Endothelial cell of umbilical vein (primary cell): ENCODE data around the gene ACOX3. TPM values are rescaled to one million over a fixed set of nuclear protein-coding genes. Genes with fewer than 3 reads are reported as not detected.

ENCODE experiments used
- BruUV-seq: library from RNA; stranded (reverse); fragments of 400-500 nt; replicated peaks from 2 replicates; lab custom pipeline; 2021; lab: Mats Ljungman, UMichigan
- CTCF ChIA-PET: fragments of 300-600, 350-600 bp; sonication (Branson Sonifier 250); formaldehyde crosslinking; loops from one replicate; lab custom pipeline; 2021; ENCODE audit warnings: antibody characterized with exemption, inconsistent platforms; lab: Charles Lee
- POLR2A ChIA-PET: fragments of 300-600, 350-600 bp; sonication (Branson Sonifier 250); formaldehyde crosslinking; loops from one replicate; lab custom pipeline; 2021; ENCODE audit warnings: antibody characterized with exemption, inconsistent platforms; lab: Charles Lee
- DNase-seq: peaks from one replicate; pipeline ENCODE4 v3.0.0-alpha.2; 2011; ENCODE audit warnings: low read depth, low spot score
- FAIRE-seq: peaks from 2 replicates; lab custom pipeline; 2011; peaks lifted over from hg19 to GRCh38; lab: Jason Lieb, UNC
- H2AFZ ChIP-seq: 2 replicates; pipeline ENCODE4 v1.6.0; 2012; ENCODE audit warnings: low read depth, low read length, control low read depth, inconsistent platforms
- H3K27ac ChIP-seq: 2 replicates; pipeline ENCODE4 v1.5.1; 2011; ENCODE audit warnings: low read depth, mild to moderate bottlenecking, control low read depth, low read length, moderate library complexity; ENCODE audit not compliant: insufficient read depth
- H3K27me3 ChIP-seq, 2 experiments: 2 replicates each; pipeline versions ENCODE4 v1.6.0 to v1.6.1; 2011; ENCODE audit warnings: low read length in 2 of 2, mixed read lengths in 1 of 2; ENCODE audit not compliant: control insufficient read depth in 2 of 2, insufficient read depth in 2 of 2
- H3K36me3 ChIP-seq, 2 experiments: 2 replicates in 1 of 2; 3 replicates in 1 of 2; pipeline ENCODE4 v1.5.1; 2011; ENCODE audit warnings: low read length in 2 of 2, mild to moderate bottlenecking in 1 of 2, moderate library complexity in 1 of 2; ENCODE audit not compliant: control insufficient read depth in 2 of 2, insufficient read depth in 2 of 2; ENCODE audit errors: extremely low read depth in 1 of 2
- H3K4me1 ChIP-seq: 3 replicates; pipeline ENCODE4 v1.5.1; 2011; ENCODE audit warnings: mild to moderate bottlenecking, low read length; ENCODE audit not compliant: control insufficient read depth, insufficient read depth; ENCODE audit errors: extremely low read depth
- H3K4me2 ChIP-seq: 2 replicates; pipeline ENCODE4 v1.6.1; 2011; ENCODE audit warnings: low read length, control low read depth, mixed read lengths; ENCODE audit not compliant: insufficient read depth
- H3K4me3 ChIP-seq, 3 experiments: fragments of 200-600 bp in 1 of 3; sonication (generic), shearing (Covaris generic) in 1 of 3; replicated peaks in 1 of 3; 2 replicates each; pipeline ENCODE4 v1.5.1; 2011 to 2016; ENCODE audit warnings: control low read depth in 3 of 3, low read length in 3 of 3, mild to moderate bottlenecking in 2 of 3, inconsistent platforms in 1 of 3, low read depth in 1 of 3, moderate library complexity in 1 of 3; ENCODE audit not compliant: insufficient read depth in 1 of 3
- H3K79me2 ChIP-seq: 2 replicates; pipeline ENCODE4 v1.6.0; 2012; ENCODE audit warnings: low read length, inconsistent platforms; ENCODE audit not compliant: control insufficient read depth, insufficient read depth
- H3K9ac ChIP-seq: replicated peaks from 2 replicates; pipeline ENCODE3; 2011; ENCODE audit warnings: low read length, control low read depth; ENCODE audit not compliant: insufficient read depth; ENCODE audit errors: extremely low read depth
- H3K9me1 ChIP-seq: replicated peaks from 3 replicates; pipeline ENCODE4 v1.6.0; 2011; ENCODE audit warnings: mild to moderate bottlenecking, low read length; ENCODE audit not compliant: control insufficient read depth, insufficient read depth; ENCODE audit errors: extremely low read depth
- H3K9me3 ChIP-seq: replicated peaks from 2 replicates; pipeline ENCODE4 v1.5.1; 2012; ENCODE audit warnings: low read length, inconsistent platforms; ENCODE audit not compliant: control insufficient read depth, insufficient read depth
- H4K20me1 ChIP-seq: replicated peaks from 2 replicates; pipeline ENCODE3; 2011; ENCODE audit warnings: mild to moderate bottlenecking, low read length; ENCODE audit not compliant: control insufficient read depth, insufficient read depth; ENCODE audit errors: extremely low read depth
- EZH2 ChIP-seq: IDR thresholded peaks from 2 replicates; pipeline ENCODE4 v1.6.1; 2012; ENCODE audit warnings: borderline replicate concordance, low read depth, mild to moderate bottlenecking, moderate library complexity, low read length, inconsistent platforms; ENCODE audit not compliant: severe bottlenecking
- FOS ChIP-seq: IDR thresholded peaks from 2 replicates; pipeline ENCODE4 v1.6.1; 2011; ENCODE audit warnings: mild to moderate bottlenecking, low read length, moderate library complexity, borderline replicate concordance; ENCODE audit not compliant: insufficient read depth
- GATA2 ChIP-seq: IDR thresholded peaks from 2 replicates; pipeline ENCODE4 v1.7.0; 2011; ENCODE audit warnings: low read depth, mild to moderate bottlenecking, moderate library complexity, mixed read lengths, low read length; ENCODE audit not compliant: insufficient read length, insufficient read depth
- MAX ChIP-seq: IDR thresholded peaks from 2 replicates; pipeline ENCODE4 v1.6.1; 2011; ENCODE audit not compliant: insufficient read depth, insufficient read length
- MYC ChIP-seq: IDR thresholded peaks from one replicate; pipeline ENCODE4 v1.6.1; 2011; ENCODE audit warnings: mild to moderate bottlenecking, low read depth, low read length
- POLR2A ChIP-seq: IDR thresholded peaks from 2 replicates; pipeline ENCODE4 v1.6.1; 2012; ENCODE audit warnings: low read depth, mild to moderate bottlenecking, control low read depth, low read length
- POLR2AphosphoS5 ChIP-seq: IDR thresholded peaks from 2 replicates; pipeline ENCODE4 v1.6.1; 2012; ENCODE audit warnings: low read depth, mild to moderate bottlenecking, control low read depth, low read length, moderate library complexity; ENCODE audit not compliant: insufficient read depth
- dilution Hi-C: fragments of 300-500 bp; cut with MboI; formaldehyde crosslinking; loops from one replicate; pipeline ENCODE4 v1.15.0; 2019; ENCODE audit warnings: low sequenced_read_pairs; ENCODE audit not compliant: extremely low pct_ligation_motif_present
- intact Hi-C: fragments of 100-400 bp; cut with micrococcal nuclease; formaldehyde crosslinking; loops from one replicate; pipeline ENCODE4 v1.10.0; 2022
- polyA plus RNA-seq, 4 experiments: library from polyadenylated mRNA; depleted of rRNA in 3 of 4; stranded (reverse) in 3 of 4; unstranded in 1 of 4; fragments of >200 nt; gene quantifications; 2 replicates each; pipeline versions ENCODE4 v1.2.1 to v1.2.3, GENCODE V29; 2011 to 2012; ENCODE audit warnings: missing spikeins in 1 of 4
- total RNA-seq: library from RNA; stranded (reverse); gene quantifications from 2 replicates; pipeline ENCODE4 v1.2.3, GENCODE V29; 2021

ACOX3 gene
- total and polyA plus RNA-seq, 2 donors (not counting 3 experiments of a cell fraction or from before 2014, with no cell fraction given) = 13.0 to 26.3 TPM

GRCh38 chr4:8331575-8331955 lies 109.0 kb downstream of the ACOX3 start:
- no TSS peak for BruUV-seq
- CTCF ChIA-PET = interaction anchor here (1.0 to 1.3 kb wide), 3 partner anchors 12 to 71 kb away, joined by 3 to 5 read pairs (median 4); no protein-coding TSS in a partner anchor
- Histone ChIP-seq H3K4me3 (no peak overlapping the region), H3K36me3 (no peaks in the 10 kb centered on the region), H3K4me2 (no peak overlapping the region), H2AFZ (no peak overlapping the region), H3K4me1 (no peaks in the 10 kb centered on the region), H3K9me3 (no peaks in the 10 kb centered on the region), H3K79me2 (no peaks in the 10 kb centered on the region), H3K27ac (no peak overlapping the region), H4K20me1 (no peaks in the 10 kb centered on the region), H3K9ac (no peak overlapping the region), H3K9me1 (no peaks in the 10 kb centered on the region), H3K27me3 (peaks cover 0 to 3% of the 10 kb centered on the region in 2 experiments)
- no peak for FAIRE-seq
- TF ChIP-seq POLR2A (no peak), POLR2AphosphoS5 (no peak), EZH2 (no peak), MYC (no peak), MAX (no peak), FOS (no peak), GATA2 (no peak)
- dilution Hi-C loops (no loop called here), intact Hi-C loops (no loop called here)
- POLR2A ChIA-PET = no interaction called here
- DNase-seq = peak; percentile 23
